NK-92 (cell line): ENCODE results near the gene MYBPH.

Experiments used
- DNase-seq: peaks from one replicate; lab custom pipeline; 2025; ENCODE audit not compliant: unreplicated experiment; lab: John Stamatoyannopoulos, UW

Gene MYBPH

GRCh38 chr1:203180611-203181330, 5.1 kb upstream of the MYBPH start:
- DNase-seq, result no peak

- DNase-seq, result no peak
These were observed 4.0 kb upstream of the MYBPH start for GRCh38 chr1:203179667-203180005.

GRCh38 chr1:203178821-203179666, 3.4 kb upstream of the MYBPH start:
- no peak for DNase-seq

- no peak for DNase-seq
These were observed 2.5 kb upstream of the MYBPH start for GRCh38 chr1:203178083-203178482.

- DNase-seq, result no peak
These were observed 1.9 kb upstream of the MYBPH start for GRCh38 chr1:203177470-203178039.

- no peak for DNase-seq
These were observed 1.4 kb upstream of the MYBPH start for GRCh38 chr1:203177036-203177405.

GRCh38 chr1:203176273-203177035, 828 bp upstream of the MYBPH start:
- no peak for DNase-seq

GRCh38 chr1:203175827-203176241, 208 bp upstream of the MYBPH start:
- no peak for DNase-seq

GRCh38 chr1:203174324-203174985, 1.2 kb downstream of the MYBPH start:
- no peak for DNase-seq

GRCh38 chr1:203173566-203173965, 2.1 kb downstream of the MYBPH start:
- no peak for DNase-seq

- no peak for DNase-seq
These were observed 2.5 kb downstream of the MYBPH start for GRCh38 chr1:203173011-203173555.

- no peak for DNase-seq
These were observed 3.2 kb downstream of the MYBPH start for GRCh38 chr1:203172184-203173010.

- no peak for DNase-seq
These were observed 4.1 kb downstream of the MYBPH start for GRCh38 chr1:203171341-203172183.

GRCh38 chr1:203170625-203171330, 4.8 kb downstream of the MYBPH start:
- DNase-seq, result no peak

- DNase-seq, result no peak
These were observed 5.7 kb downstream of the MYBPH start for GRCh38 chr1:203169770-203170520.

- no peak for DNase-seq
These were observed 6.6 kb downstream of the MYBPH start for GRCh38 chr1:203168991-203169390.

- no peak for DNase-seq
These were observed 7.3 kb downstream of the MYBPH start for GRCh38 chr1:203168256-203168786.
